ENCODE results near the gene GABRG3.

- no peak for TF ChIP-seq JUN (IDR thresholded peaks at IDR 0.05; ENCODE audit: borderline replicate concordance, insufficient read depth, insufficient read length, low read depth)
- no peak for TF ChIP-seq CTCF (IDR thresholded peaks at IDR 0.05; ENCODE audit: extremely low read depth in 1 of 2, insufficient read depth in 1 of 2, low read depth in 1 of 2, low read length in 2 of 2)
- TF ChIP-seq EZH2 (IDR thresholded peaks at IDR 0.05; ENCODE audit: borderline replicate concordance, low read depth, low read length, severe bottlenecking), result no peak
- TF ChIP-seq POLR2A (IDR thresholded peaks at IDR 0.05; ENCODE audit: low read depth, low read length), result no peak
- no peak for TF ChIP-seq POLR2AphosphoS5 (IDR thresholded peaks at IDR 0.05; ENCODE audit: insufficient read depth, low read depth, low read length)
- TF ChIP-seq MYC (IDR thresholded peaks at IDR 0.05; ENCODE audit: low read depth, low read length), result no peak
- no peak for TF ChIP-seq MAX (IDR thresholded peaks at IDR 0.05; ENCODE audit: insufficient read depth, insufficient read length)
- no peak for TF ChIP-seq GATA2 (IDR thresholded peaks at IDR 0.05; ENCODE audit: insufficient read depth, insufficient read length, low read depth, low read length)
Measured at GRCh38 chr15:27238707-27239423, 267.9 kb downstream of the GABRG3 start.

Data from endothelial cell of umbilical vein (primary cell).